ENCODE measurements around the gene FMO2.

The FMO2 gene

GRCh38 chr1:171174560-171175294, 10.4 kb upstream of the FMO2 start:
- no peak for DNase-seq

DNA sequence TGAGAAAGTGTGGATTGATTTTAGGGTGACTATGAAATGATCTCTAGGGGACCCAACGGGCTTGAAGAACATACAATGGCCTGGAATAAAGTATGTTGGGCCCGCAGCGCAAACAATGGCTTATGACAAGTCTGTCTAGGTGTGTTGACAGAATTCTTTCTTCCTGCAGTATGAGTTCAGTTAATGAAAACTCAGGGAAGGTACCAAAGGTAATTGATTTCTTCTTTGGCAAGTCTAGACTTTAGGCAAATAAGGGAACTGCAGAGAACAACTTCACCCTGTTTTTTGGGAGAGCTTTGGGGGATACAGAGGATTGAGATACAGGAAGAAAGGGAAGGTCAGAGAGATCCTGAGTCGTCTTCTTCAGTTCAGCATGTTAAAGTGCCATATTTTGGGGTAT, 7.8 kb upstream of the FMO2 start:
- DNase-seq = no peak

DNA sequence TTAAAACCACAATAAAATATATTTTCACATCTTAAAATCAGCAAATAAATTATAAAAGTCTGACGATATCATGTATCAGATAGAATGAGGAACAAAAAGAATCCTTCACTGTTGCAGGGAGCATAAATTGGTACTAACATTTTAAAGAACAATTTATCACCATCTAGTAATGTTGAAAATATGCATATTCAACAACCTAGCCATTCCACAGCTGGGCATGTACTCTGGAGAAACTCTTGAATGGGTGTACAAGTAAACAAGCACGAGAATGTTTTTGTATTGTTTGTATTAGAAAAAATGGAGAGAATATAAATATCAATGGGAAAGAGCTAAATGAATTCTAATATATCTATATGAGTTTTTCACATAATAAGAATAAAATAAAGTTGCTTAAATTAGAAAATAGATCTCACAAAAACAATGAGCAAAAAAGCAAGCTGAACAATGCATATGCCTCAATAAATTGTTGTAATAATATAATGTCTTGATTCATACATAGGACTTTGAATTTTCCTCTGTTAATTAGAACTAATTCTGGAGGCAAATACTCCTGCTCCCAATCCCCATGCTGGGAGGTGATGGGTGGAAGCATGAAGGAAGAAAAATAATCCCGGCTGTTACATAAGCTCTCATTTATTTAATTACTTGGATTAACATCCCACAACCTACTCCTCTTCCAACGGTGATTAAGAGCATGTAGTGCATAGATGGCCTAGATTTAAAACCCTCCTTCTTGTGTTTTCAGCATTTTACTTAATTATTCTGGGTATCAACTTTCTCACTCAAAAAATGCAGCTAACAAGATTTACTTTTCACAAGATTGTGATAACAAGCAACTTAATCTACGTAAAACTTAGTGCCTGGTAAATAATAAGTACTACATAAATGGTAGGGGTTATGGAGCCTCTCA, 5.5 kb upstream of the FMO2 start:
- DNase-seq = no peak

GRCh38 chr1:171180670-171181069, 4.4 kb upstream of the FMO2 start:
- no peak for DNase-seq

DNA sequence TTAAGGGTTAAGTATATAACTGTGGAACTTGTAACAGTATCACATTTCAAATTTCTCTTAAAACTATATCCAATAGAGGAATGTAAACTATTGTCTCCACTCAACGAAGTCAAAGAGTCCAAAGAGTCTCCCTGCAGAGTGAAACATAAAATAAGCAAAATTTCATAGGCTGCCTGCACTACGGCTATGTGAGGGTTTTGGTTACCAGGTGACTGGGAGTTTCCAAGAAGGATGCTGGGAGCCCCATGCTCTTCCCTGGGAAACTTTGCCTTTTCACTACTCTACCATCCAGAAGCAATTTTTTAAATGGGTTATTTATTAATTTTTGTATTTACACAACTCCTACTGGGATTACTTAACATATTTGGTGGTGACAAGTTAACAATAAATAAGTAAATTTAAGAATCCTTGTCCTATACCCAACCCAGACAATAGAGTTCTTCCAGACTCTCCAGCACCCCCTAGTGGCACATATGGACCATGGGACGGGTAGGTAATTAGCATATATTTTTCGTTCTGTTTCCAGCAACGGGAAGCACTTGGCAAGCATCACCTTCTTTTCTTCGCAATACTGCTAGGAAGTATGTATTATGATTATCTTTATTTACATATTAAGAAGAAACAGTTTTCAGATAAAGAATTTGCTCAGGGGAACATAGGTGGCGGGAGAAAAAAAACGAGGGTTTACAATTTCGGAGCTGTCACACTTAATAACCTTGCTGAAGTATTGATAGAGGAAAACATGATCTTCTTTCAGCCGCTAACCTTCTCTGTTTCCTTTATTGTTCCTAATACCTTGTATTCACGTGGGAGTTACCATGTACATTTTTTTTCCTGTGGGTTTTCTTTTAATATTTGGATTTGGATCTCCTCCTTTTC, 3.5 kb downstream of the FMO2 start:
- peak; percentile 45 to 63 for DNase-seq

GRCh38 chr1:171191992-171192391, 6.9 kb downstream of the FMO2 start:
- DNase-seq = no peak

DNA sequence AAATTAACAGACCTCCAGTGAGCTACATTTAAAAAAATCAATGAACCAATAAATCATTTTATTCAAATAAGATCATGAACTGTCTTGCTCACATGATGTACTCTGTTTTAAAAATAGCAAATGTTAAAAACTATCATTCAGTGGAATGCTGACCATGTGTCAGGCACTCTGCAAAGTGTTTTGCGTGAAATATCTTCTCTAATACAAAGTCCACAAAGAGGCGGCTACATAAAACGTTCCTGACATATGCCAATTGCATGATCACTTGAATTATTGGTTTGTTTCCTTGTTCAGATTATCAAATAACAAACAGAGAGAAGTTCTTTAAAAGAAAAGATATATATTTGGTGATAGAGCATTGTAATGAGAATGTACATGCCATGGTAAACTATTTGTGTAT, 10.7 kb downstream of the FMO2 start:
- DNase-seq = no peak

- no peak for DNase-seq
Observed at GRCh38 chr1:171196351-171196750, 11.3 kb downstream of the FMO2 start.

GRCh38 chr1:171198081-171198480, 13.0 kb downstream of the FMO2 start:
- DNase-seq = no peak

DNA sequence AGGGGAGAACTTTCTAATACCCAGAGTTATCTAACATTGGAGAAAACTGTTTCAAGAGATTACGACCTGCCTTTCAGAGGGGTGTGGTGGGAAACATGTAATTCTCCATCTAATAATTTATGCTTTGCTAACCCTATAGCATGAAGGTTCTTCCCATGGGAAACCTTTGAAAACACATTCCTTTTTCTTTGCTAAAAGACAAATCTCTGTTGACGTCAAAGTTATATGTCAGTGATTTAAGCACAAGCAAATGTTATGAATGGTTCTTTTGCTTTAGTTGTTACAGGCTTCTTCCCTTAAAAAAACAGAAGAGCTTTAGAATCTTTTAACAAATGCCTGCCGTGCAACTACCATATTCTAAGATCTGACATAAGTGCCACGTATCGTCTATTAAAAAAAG, 19.2 kb downstream of the FMO2 start:
- DNase-seq = no peak

- DNase-seq = no peak
Observed at GRCh38 chr1:171206204-171206977, 21.3 kb downstream of the FMO2 start.

- no peak for DNase-seq
Observed at GRCh38 chr1:171206978-171207355, 21.9 kb downstream of the FMO2 start.

DNA sequence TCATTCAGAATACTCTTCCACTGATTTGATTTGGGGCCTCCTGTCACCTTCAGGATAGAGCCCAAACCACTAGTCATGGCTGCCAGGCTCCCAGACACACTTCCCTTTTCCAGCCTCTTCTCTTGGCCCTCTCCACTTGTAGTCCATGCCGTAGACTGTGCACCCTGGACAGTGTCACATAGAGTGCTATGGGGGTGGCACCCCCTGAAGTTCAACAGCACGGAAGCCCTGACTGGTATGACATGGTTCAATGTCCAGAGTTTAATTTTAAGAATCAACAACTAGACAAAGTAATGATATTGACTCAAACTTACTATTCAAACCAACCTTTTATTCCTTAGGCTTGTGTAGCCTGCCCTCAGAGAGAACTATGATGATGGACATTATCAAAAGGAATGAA, 22.3 kb downstream of the FMO2 start:
- DNase-seq = no peak

GRCh38 chr1:171210355-171210754, 25.3 kb downstream of the FMO2 start:
- DNase-seq = no peak

- DNase-seq = peak; percentile 50 to 54
Observed at GRCh38 chr1:171212607-171213351, 27.7 kb downstream of the FMO2 start.

GRCh38 chr1:171213559-171214454, 28.7 kb downstream of the FMO2 start:
- DNase-seq = no peak

- DNase-seq = no peak
Observed at GRCh38 chr1:171217658-171218443, 32.8 kb downstream of the FMO2 start.

- no peak for DNase-seq
Observed at GRCh38 chr1:171218661-171219060, 33.6 kb downstream of the FMO2 start.

GRCh38 chr1:171219346-171220080, 34.4 kb downstream of the FMO2 start:
- no peak for DNase-seq
